Epidermal melanocyte (primary cell): Measurements from ENCODE around the gene AAR2.

ENCODE experiments used
- DNase-seq: peaks from one replicate; pipeline ENCODE4 v3.0.0; 2011; ENCODE audit warnings: low spot score; ENCODE audit not compliant: insufficient read length

AAR2 gene

GRCh38 chr20:36259177-36260061 is 23.1 kb downstream of the AAR2 start:
- DNase-seq, result no peak

- DNase-seq, result no peak
Observed at GRCh38 chr20:36260316-36260715, 24.0 kb downstream of the AAR2 start.

GRCh38 chr20:36261389-36262105 is 25.3 kb downstream of the AAR2 start:
- DNase-seq, result no peak

- DNase-seq, result no peak
Observed at GRCh38 chr20:36262440-36262839, 26.2 kb downstream of the AAR2 start.

GRCh38 chr20:36264426-36265246 is 28.4 kb downstream of the AAR2 start:
- DNase-seq, result no peak

GRCh38 chr20:36266189-36266588 is 29.9 kb downstream of the AAR2 start:
- no peak for DNase-seq

- DNase-seq, result no peak
Observed at GRCh38 chr20:36267605-36268381, 31.5 kb downstream of the AAR2 start.

GRCh38 chr20:36268440-36269342 is 32.4 kb downstream of the AAR2 start:
- no peak for DNase-seq

- no peak for DNase-seq
Observed at GRCh38 chr20:36269507-36269906, 33.2 kb downstream of the AAR2 start.

GRCh38 chr20:36270744-36271638 is 34.7 kb downstream of the AAR2 start:
- no peak for DNase-seq

GRCh38 chr20:36271639-36272546 is 35.6 kb downstream of the AAR2 start:
- DNase-seq, result no peak

- DNase-seq, result no peak
Observed at GRCh38 chr20:36272547-36273220, 36.4 kb downstream of the AAR2 start.

- no peak for DNase-seq
Observed at GRCh38 chr20:36273414-36274180, 37.3 kb downstream of the AAR2 start.

- DNase-seq, result no peak
Observed at GRCh38 chr20:36274181-36274841, 38.0 kb downstream of the AAR2 start.

GRCh38 chr20:36275011-36275410 is 38.7 kb downstream of the AAR2 start:
- DNase-seq, result no peak
